Limb (tissue), 2 donors: ENCODE results near the gene PLK2.

Source experiments
- DNase-seq, 2 donors: peaks; one replicate each; pipeline ENCODE4 v3.0.0-alpha.2; 2016; ENCODE audit errors: extremely low spot score in 2 of 2

PLK2 gene

DNA sequence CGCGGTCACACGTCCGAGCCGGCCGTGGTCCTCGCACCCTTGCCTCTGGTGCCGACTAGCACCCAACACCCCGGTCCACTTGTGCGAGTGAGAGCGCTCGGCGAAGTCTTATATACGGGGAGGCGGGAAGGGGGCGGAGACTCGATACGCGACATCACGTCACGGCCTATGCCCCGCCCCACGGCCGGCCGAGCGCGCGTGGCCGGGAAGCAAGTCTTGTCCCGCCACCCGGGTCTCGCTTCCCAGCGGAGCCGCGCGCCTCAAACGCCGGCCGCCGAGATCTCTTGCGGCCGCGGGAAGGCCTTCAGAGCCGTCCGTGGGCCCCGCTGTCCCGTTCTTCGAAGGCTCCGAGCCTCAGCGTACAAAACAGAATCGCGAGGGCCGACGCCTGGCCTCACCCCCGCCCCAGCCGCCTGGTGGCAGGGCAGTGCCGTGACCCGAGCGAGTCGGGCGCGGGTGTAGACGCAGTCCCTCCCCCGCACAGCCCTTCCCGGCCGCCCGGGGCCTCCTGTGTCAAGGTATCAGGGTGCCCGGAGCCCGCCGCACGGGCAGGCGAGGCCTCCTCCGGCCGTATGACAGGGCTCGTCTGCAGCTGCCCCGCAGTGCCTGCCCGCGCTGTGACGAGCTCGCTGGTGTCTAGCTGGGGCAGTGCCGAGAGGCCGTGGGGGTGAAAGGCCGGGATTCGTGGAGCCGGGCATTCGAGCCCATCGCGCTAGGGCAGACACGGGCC, at the start of gene PLK2:
PLK2 (minus strand) TSS at position 85 of the 730 bp plus-strand sequence. CDS start 127 bp downstream, outside the sequence.
- DNase-seq: peak; percentile 89 to 97

GRCh38 chr5:58507715-58508114, 47.8 kb upstream of the PLK2 start:
- no peak for DNase-seq

DNA sequence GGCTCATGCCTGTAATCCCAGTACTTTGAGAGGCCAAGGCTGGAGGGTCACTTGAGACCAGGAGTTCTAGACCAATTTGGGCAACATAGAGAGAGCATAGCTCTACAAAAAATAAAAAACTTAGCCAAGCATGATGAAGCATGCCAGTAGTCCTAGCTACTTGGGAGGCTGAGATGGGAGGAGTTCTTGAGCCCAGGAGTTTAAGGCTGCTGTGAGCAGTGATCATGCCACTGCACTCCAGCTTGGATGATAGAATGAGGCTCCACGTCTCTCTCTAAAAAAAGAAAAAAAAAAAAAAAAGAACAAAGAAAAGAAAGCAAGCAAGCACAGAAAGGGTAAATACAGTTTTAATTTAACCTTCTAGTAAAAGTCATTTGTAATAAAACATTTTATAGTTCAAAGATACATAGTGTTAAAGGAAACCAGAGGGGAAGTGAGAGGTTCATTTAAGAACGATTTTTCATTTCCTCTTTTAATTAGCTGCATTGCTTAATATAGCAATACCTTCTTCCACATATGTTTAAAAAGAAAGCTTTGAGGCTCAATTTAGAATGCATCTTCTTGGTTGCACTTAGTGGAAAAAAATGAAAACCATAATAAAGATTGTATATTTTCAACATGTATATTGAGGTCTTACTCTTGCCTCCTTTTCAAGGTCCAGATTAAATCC, 46.2 kb upstream of the PLK2 start:
- DNase-seq: no peak

- DNase-seq: no peak
These were observed 45.6 kb upstream of the PLK2 start for GRCh38 chr5:58505502-58505901.

DNA sequence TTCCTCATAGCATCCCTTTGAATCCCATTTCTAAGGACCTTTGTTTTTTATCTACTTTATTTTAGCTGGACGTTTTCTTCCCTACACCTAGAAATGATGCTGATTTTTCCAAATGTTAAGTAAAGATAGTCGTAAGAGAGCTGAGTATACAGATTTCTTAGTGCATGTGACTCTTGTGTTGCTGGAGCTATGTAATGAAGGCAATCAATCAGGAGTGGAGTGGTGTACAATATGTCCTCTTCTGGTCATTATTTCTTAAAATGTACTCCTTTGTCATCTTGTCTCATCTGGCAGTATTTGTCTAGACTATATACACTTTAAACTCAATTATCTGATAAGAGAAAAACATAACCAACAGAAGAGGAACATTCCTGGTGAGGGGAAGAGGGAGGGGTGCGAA, 44.9 kb upstream of the PLK2 start:
- DNase-seq: no peak

- no peak for DNase-seq
These were observed 43.6 kb upstream of the PLK2 start for GRCh38 chr5:58503390-58504046.

GRCh38 chr5:58501778-58502417, 42.0 kb upstream of the PLK2 start:
- no peak for DNase-seq

GRCh38 chr5:58499941-58500340, 40.1 kb upstream of the PLK2 start:
- DNase-seq: no peak

- DNase-seq: no peak
These were observed 39.3 kb upstream of the PLK2 start for GRCh38 chr5:58499231-58499630.

DNA sequence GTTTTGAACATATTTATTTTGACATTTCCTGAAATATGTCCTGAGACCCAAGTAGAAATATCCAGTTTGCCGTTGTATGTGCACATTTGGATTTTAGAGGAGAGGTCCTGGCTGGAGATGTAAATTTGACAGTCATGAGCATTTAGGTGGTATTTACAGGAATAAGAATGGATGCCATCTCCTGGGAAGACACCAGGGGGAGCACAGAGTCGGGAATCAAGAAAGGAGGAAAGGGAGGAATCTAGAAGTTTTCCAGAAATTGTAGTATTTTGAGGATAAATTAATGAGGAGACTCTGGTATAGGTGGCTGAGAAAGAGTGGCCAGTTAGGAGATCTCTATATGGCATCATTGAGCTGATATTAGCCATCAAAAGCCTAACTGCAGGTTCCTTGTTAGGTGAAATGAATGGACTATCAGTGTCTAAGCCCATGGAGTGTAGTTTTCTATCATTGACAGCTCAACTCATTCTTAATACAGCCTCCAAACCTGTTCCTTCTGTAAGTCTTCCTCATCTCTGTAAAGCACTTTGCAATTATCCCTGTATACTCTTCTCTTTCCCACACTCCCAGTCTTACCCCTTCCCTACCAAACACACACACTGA, 38.6 kb upstream of the PLK2 start:
- peak; percentile 43 to 64 for DNase-seq

- DNase-seq: no peak
These were observed 38.0 kb upstream of the PLK2 start for GRCh38 chr5:58497921-58498320.

- DNase-seq: no peak
These were observed 37.5 kb upstream of the PLK2 start for GRCh38 chr5:58497386-58497785.

DNA sequence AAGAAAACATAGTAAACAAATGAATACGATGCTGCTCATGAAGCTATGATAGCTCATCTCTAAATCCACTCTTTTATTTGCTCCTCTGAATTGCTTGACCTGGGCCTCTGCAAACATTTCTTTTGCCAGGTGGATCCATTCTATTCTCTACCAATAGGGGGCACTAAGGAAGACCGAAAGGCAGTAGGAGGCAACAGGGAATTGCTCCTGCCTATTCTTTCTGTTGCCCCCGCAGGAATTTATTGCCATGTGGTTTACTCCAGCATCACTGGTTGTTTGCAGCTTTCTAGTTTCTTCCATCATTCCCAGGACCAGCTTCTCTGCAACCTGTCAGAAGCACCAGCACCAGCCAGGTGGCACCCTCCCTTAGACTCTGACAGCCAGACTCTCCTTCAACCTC, 36.6 kb upstream of the PLK2 start:
- DNase-seq: no peak

DNA sequence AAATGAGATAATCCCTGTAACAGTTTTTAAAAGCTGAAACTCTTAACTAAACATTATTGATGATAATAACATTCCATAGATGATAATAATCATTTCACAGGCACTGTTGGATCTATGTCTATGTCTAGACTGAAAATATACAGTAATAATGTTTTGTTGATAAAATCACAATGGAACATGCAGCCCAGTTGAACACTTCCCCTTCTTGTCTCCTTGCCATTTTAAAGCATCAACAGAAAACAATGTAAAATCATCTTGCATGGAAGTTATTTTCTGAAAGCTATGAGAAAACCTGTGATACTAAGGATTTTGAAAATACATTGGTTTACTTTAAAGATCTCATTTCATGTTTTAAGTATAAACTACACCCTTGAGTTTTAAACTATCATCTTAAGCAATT, 33.3 kb upstream of the PLK2 start:
- DNase-seq: no peak

DNA sequence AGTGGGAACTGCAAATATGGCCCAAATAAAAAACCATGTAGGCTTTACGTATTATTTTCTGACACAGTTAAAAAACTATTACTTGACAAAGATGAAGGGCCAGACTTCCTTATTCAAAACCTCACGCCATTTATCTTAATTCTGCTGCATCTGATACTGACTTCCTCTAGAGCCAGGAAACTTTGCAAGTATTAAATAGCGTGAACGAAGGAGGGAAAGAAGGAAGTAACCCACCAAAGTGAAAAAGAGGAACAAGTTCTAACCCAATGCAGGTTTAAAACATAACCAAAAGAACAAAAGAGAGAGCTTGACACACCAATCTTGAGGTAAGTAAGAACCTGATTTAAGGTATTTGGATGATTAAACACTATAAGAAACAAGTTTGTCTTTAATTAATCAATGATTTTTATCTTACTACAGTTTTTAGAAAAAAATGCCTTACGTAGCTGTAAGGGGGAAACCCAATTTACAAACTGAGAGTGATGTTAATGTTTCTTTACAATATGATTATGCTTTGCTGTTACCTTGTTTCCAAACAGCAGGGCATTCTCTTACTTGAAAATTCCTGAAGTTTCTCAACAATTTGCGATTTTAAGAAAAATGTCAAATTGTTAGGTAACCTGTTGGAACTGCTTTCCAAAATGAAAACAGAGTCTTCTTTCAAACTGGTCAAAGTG, 31.5 kb upstream of the PLK2 start, which contains the start of gene GAPT:
GAPT (plus strand) TSS at position 220 of the 677 bp plus-strand sequence. CDS start 3,102 bp downstream, outside the sequence.
- DNase-seq: no peak

- no peak for DNase-seq
These were observed 30.6 kb upstream of the PLK2 start for GRCh38 chr5:58490402-58491050.

DNA sequence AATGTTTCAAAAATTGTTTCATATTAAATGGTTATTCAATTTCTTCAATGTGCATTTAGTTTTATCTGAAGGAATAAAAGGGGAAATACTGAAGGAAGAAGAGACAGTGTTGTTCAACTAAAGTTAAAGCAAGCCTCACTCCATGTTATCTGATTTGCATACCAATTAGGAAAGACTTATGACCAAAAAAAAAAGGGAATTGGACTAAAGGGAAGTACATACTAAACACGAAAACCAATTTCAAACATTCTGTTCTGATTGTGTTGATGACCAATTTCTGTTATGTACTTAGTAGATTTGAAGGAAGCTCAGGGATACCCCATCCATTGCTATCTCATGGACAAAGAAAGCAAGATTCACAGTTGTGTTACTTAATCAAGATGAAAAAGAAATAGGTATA, 26.4 kb upstream of the PLK2 start:
- DNase-seq: no peak

- no peak for DNase-seq
These were observed 24.6 kb upstream of the PLK2 start for GRCh38 chr5:58484505-58484904.

- DNase-seq: no peak
These were observed 22.6 kb upstream of the PLK2 start for GRCh38 chr5:58482536-58482935.

- no peak for DNase-seq
These were observed 21.9 kb upstream of the PLK2 start for GRCh38 chr5:58481828-58482227.
